ENCODE results near the gene LIX1L. TPM values are rescaled to one million over a fixed set of nuclear protein-coding genes. Genes with fewer than 3 reads are reported as not detected.

The LIX1L gene
- total and polyA plus RNA-seq, 10 donors, result 11.0 to 52.9 (median 36.3) TPM

DNA sequence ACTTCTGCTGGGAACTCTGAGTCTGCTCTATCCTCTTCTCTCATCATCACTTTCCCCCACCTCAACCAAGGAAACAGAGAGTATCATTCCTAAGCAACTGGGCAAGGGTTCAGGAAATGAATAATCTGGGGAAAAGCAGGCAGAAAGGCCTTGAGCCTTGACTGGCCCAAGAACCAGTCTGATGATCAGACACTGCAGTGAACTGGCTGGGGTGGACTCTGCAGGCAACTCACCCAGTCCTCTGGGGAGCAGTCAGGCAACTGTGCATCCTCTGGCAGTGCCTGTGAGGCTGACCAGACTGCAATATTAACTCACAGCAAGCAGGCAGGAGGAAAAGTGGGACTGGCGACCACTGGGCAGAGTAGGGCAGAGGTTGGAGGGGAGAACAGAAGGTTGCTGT is 73.1 kb downstream of the LIX1L start:
- intact Hi-C loops (cut with DNase I; ENCODE audit: low total_unique reads), result no loop called here
- 75 to 96% (median 81%) methylated on average over 1 of the region's 1 CpG for WGBS, 5 donors
- no peak overlapping the region for H3K27ac ChIP-seq
- DNase-seq, result no peak
- H3K9me3 ChIP-seq, result no peaks in the 10 kb centered on the region
- H3K4me3 ChIP-seq, result no peak overlapping the region
- TF ChIP-seq POLR2AphosphoS5 (IDR thresholded peaks at IDR 0.05), result no peak
- TF ChIP-seq, protein P1, sequence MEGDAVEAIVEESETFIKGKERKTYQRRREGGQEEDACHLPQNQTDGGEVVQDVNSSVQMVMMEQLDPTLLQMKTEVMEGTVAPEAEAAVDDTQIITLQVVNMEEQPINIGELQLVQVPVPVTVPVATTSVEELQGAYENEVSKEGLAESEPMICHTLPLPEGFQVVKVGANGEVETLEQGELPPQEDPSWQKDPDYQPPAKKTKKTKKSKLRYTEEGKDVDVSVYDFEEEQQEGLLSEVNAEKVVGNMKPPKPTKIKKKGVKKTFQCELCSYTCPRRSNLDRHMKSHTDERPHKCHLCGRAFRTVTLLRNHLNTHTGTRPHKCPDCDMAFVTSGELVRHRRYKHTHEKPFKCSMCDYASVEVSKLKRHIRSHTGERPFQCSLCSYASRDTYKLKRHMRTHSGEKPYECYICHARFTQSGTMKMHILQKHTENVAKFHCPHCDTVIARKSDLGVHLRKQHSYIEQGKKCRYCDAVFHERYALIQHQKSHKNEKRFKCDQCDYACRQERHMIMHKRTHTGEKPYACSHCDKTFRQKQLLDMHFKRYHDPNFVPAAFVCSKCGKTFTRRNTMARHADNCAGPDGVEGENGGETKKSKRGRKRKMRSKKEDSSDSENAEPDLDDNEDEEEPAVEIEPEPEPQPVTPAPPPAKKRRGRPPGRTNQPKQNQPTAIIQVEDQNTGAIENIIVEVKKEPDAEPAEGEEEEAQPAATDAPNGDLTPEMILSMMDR (IDR thresholded peaks at IDR 0.05 in 8 of 11, conservative IDR thresholded peaks at IDR 0.05 in 3 of 11), result no peak
- no peak for TF ChIP-seq POLR2A (IDR thresholded peaks at IDR 0.05)
- peaks cover 0 to 27% (median 15%) of the 10 kb centered on the region in 6 donors for H3K4me1 ChIP-seq
- no peaks in the 10 kb centered on the region for H3K36me3 ChIP-seq
- H3K27me3 ChIP-seq (replicated peaks in 1 of 7), result peaks cover 0 to 24% (median 0%) of the 10 kb centered on the region in 7 donors

Other genes starting within 250 kb of the LIX1L start
- 10 to 100 TPM in 2 of 7 donors, 1 to 10 TPM in 5; 5.2 to 17.7 (median 7.3) TPM for gene CD160, start 238.5 kb downstream of the LIX1L start, total RNA-seq
- 1 to 10 TPM; 2.2 to 2.9 (median 2.3) TPM for gene CD160, start 238.5 kb downstream of the LIX1L start, polyA plus RNA-seq
- gene RNF115, start 133.9 kb downstream of the LIX1L start, total RNA-seq, result 10 to 100 TPM; 12.0 to 27.2 (median 17.5) TPM
- gene RNF115, start 133.9 kb downstream of the LIX1L start, polyA plus RNA-seq, result 1 to 10 TPM; 4.8 to 5.9 (median 5.0) TPM
- gene POLR3C, start 133.8 kb downstream of the LIX1L start, total RNA-seq, result 10 to 100 TPM; 28.5 to 37.0 (median 32.5) TPM
- 10 to 100 TPM; 15.7 to 17.2 (median 16.2) TPM for gene POLR3C, start 133.8 kb downstream of the LIX1L start, polyA plus RNA-seq
- 1 to 10 TPM; 4.3 to 7.5 (median 5.4) TPM for gene NUDT17, start 112.4 kb downstream of the LIX1L start, total RNA-seq
- 1 to 10 TPM; 4.8 to 6.7 (median 4.8) TPM for gene NUDT17, start 112.4 kb downstream of the LIX1L start, polyA plus RNA-seq
- 10 to 100 TPM; 20.1 to 29.5 (median 26.2) TPM for gene PIAS3, start 98.9 kb downstream of the LIX1L start, total RNA-seq
- 10 to 100 TPM; 10.1 to 16.9 (median 11.7) TPM for gene PIAS3, start 98.9 kb downstream of the LIX1L start, polyA plus RNA-seq
- gene ANKRD35, start 72.2 kb downstream of the LIX1L start, total RNA-seq, result 1 to 10 TPM in 1 of 7 donors, under 1 TPM in 6; 0.26 to 1.3 (median 0.47) TPM
- under 1 TPM; 0.38 to 0.65 (median 0.57) TPM for gene ANKRD35, start 72.2 kb downstream of the LIX1L start, polyA plus RNA-seq
- 1 to 10 TPM in 6 of 7 donors, under 1 TPM in 1; 0.69 to 5.3 (median 3.0) TPM for gene ITGA10, start 48.0 kb downstream of the LIX1L start, total RNA-seq
- 1 to 10 TPM; 1.0 to 2.1 (median 2.0) TPM for gene ITGA10, start 48.0 kb downstream of the LIX1L start, polyA plus RNA-seq
- 10 to 100 TPM; 23.4 to 35.4 (median 32.3) TPM for gene PEX11B, start 39.3 kb downstream of the LIX1L start, total RNA-seq
- 10 to 100 TPM; 20.3 to 28.0 (median 26.7) TPM for gene PEX11B, start 39.3 kb downstream of the LIX1L start, polyA plus RNA-seq
- 100 to 1,000 TPM; 111 to 187 (median 122) TPM for gene RBM8A, start 30.5 kb downstream of the LIX1L start, total RNA-seq
- gene RBM8A, start 30.5 kb downstream of the LIX1L start, polyA plus RNA-seq, result 100 to 1,000 TPM in 2 of 3 donors, 10 to 100 TPM in 1; 87.0 to 117 (median 101) TPM
- gene ANKRD34A, start 6.6 kb upstream of the LIX1L start, total RNA-seq, result 1 to 10 TPM in 5 of 7 donors, under 1 TPM in 2; 0.79 to 3.1 (median 1.2) TPM
- under 1 TPM; 0.57 to 0.99 (median 0.62) TPM for gene ANKRD34A, start 6.6 kb upstream of the LIX1L start, polyA plus RNA-seq
- gene POLR3GL, start 6.7 kb upstream of the LIX1L start, total RNA-seq, result 10 to 100 TPM; 22.1 to 34.0 (median 31.1) TPM
- 10 to 100 TPM; 55.6 to 69.2 (median 63.0) TPM for gene POLR3GL, start 6.7 kb upstream of the LIX1L start, polyA plus RNA-seq
- gene TXNIP, start 38.6 kb upstream of the LIX1L start, total RNA-seq, result 1,000 to 10,000 TPM in 5 of 7 donors, 100 to 1,000 TPM in 2; 622 to 2,368 (median 1,747) TPM
- 100 to 1,000 TPM; 446 to 779 (median 670) TPM for gene TXNIP, start 38.6 kb upstream of the LIX1L start, polyA plus RNA-seq
- gene HJV, start 63.7 kb upstream of the LIX1L start, total RNA-seq, result not detected
- not detected for gene HJV, start 63.7 kb upstream of the LIX1L start, polyA plus RNA-seq
- gene NBPF10, start 186.8 kb upstream of the LIX1L start, total RNA-seq, result 1 to 10 TPM; 2.8 to 7.1 (median 4.4) TPM
- 1 to 10 TPM in 1 of 3 donors, under 1 TPM in 2; 0.78 to 1.6 (median 0.91) TPM for gene NBPF10, start 186.8 kb upstream of the LIX1L start, polyA plus RNA-seq

All from spleen (tissue), 11 donors.